Measurements from ENCODE around the gene FOXL3. TPM values are rescaled to one million over a fixed set of nuclear protein-coding genes. Genes with fewer than 3 reads are reported as not detected.

The FOXL3 gene
- total RNA-seq, 2 donors from 2014 or later = not detected

GRCh38 chr7:264541-265191 lies 25.3 kb upstream of the FOXL3 start:
- peak; percentile 76 for DNase-seq (ENCODE audit: low spot score)
- intact Hi-C loops (cut with DNase I) = no loop called here

- intact Hi-C loops (cut with DNase I) = no loop called here
- peak; percentile 78 for DNase-seq (ENCODE audit: low spot score)
Observed at GRCh38 chr7:265192-265997, 24.6 kb upstream of the FOXL3 start.

- intact Hi-C loops (cut with DNase I) = no loop called here
- peak; percentile 77 for DNase-seq (ENCODE audit: low spot score)
Observed at GRCh38 chr7:265998-266850, 23.7 kb upstream of the FOXL3 start.

GRCh38 chr7:266851-267840 lies 22.8 kb upstream of the FOXL3 start:
- intact Hi-C loops (cut with DNase I) = no loop called here
- DNase-seq (ENCODE audit: low spot score) = peak; percentile 80

- DNase-seq (ENCODE audit: low spot score) = peak; percentile 65
- intact Hi-C loops (cut with DNase I) = no loop called here
Observed at GRCh38 chr7:268991-269390, 21.0 kb upstream of the FOXL3 start.

- intact Hi-C loops (cut with DNase I) = no loop called here
- peak; percentile 70 for DNase-seq (ENCODE audit: low spot score)
Observed at GRCh38 chr7:269721-270120, 20.2 kb upstream of the FOXL3 start.

GRCh38 chr7:270351-270983 lies 19.5 kb upstream of the FOXL3 start:
- DNase-seq (ENCODE audit: low spot score) = peak; percentile 72
- intact Hi-C loops (cut with DNase I) = no loop called here

- intact Hi-C loops (cut with DNase I) = no loop called here
- peak; percentile 29 for DNase-seq (ENCODE audit: low spot score)
Observed at GRCh38 chr7:271266-272107, 18.5 kb upstream of the FOXL3 start.

GRCh38 chr7:272108-272615 lies 17.8 kb upstream of the FOXL3 start:
- peak; percentile 53 for DNase-seq (ENCODE audit: low spot score)
- intact Hi-C loops (cut with DNase I) = no loop called here

GRCh38 chr7:272631-273030 lies 17.3 kb upstream of the FOXL3 start:
- intact Hi-C loops (cut with DNase I) = no loop called here
- DNase-seq (ENCODE audit: low spot score) = peak; percentile 51

- DNase-seq (ENCODE audit: low spot score) = no peak
- intact Hi-C loops (cut with DNase I) = no loop called here
Observed at GRCh38 chr7:273327-273726, 16.6 kb upstream of the FOXL3 start.

GRCh38 chr7:274266-274665 lies 15.7 kb upstream of the FOXL3 start:
- peak; percentile 23 for DNase-seq (ENCODE audit: low spot score)
- intact Hi-C loops (cut with DNase I) = no loop called here

GRCh38 chr7:276230-276835 lies 13.6 kb upstream of the FOXL3 start:
- DNase-seq (ENCODE audit: low spot score) = peak; percentile 46
- intact Hi-C loops (cut with DNase I) = no loop called here

- DNase-seq (ENCODE audit: low spot score) = no peak
- intact Hi-C loops (cut with DNase I) = no loop called here
Observed at GRCh38 chr7:277228-277627, 12.7 kb upstream of the FOXL3 start.

GRCh38 chr7:278081-278480 lies 11.9 kb upstream of the FOXL3 start:
- DNase-seq (ENCODE audit: low spot score) = peak; percentile 14
- intact Hi-C loops (cut with DNase I) = no loop called here

GRCh38 chr7:279821-280220 lies 10.1 kb upstream of the FOXL3 start:
- intact Hi-C loops (cut with DNase I) = no loop called here
- DNase-seq (ENCODE audit: low spot score) = peak; percentile 45

GRCh38 chr7:280461-280860 lies 9.5 kb upstream of the FOXL3 start:
- peak; percentile 68 for DNase-seq (ENCODE audit: low spot score)
- intact Hi-C loops (cut with DNase I) = no loop called here

All from posterior vena cava (tissue), 2 donors.